Measurements from ENCODE around the gene CDH22.

Gene CDH22

GRCh38 chr20:46186210-46186609, 122.1 kb downstream of the CDH22 start:
- DNase-seq, result no peak

DNA sequence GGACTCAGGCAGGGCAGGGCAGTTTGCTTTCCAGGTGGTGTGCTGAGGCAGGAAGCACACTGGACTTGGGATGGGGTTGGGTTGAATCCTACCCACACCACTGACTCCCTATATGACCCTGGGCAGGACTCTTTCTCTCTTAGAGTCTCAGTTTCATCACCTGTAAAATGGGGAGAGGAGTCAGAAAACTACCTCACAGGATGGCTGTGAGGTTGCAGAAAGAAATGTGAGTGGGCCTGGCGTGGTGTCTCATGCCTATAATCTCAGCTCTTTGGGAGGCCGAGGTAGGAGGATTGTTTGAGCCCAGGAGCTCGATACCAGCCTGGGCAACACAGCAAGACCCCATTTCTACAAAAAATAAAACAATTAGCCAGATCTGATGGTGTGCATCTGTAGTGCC, 122.9 kb downstream of the CDH22 start:
- DNase-seq, result no peak

DNA sequence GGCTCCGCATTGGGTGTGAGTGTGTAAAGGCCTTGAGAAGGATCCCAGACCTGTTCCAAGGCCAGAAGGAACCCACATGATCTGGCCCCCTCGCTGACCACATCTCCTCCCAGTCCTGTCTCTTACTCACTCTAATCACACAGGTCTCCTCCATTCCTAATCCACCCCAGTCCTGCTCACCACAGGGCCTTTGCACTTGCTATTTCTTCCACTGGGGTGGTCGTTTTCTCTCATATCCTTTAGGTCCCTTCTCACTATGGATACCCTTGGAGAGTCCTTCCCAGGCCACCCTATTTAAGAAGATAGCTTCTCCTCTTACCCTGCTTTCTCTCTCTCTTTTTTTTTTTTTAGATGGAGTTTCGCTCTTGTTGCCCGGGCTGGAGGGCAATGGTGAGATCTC, 124.5 kb downstream of the CDH22 start:
- DNase-seq, result no peak

DNA sequence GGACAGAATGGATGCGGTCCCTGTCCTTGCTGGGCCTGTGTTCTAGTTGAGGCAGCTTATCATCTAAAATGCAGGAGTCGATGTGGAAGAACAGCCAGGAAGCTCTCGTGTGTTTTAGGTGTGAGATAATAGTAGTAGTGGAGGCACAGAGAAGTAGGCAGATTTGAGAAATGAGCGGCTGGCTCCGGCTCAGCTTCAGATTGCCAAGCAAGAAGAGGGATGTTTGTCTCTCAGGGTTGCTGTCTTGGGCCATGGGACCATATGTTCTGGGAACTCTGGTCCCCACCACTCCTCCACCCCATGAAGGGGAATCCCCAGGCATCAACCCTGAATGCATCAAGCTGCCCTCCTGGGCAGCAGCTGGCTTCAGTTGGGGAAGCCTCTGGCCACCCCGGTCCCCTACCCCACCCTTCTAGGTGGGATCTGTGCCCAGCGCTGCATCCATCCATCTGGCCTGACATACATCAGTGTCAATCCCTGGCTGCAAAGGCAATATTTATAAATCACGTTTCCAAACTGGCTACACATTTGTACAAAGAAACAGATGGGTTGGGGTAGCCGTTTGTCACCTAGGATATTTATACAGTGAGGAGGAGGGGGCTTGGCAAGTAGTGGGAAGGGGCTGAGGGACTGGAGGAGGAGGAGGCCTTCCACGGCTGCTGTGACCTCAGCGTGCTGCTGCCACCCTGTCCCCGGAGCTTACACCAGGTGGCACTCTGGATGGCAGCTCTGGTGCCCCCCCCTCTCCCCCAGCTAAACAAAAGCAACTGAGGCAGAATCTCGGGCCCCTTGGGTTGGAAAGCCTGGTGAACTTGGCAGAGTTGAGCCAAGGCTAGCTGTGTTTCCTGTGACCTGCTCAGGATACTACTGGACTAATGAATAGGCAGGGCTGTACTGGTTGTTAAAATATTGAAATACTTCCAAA, 125.8 kb downstream of the CDH22 start:
- no peak for DNase-seq

- no peak for DNase-seq
These were observed 128.4 kb downstream of the CDH22 start for GRCh38 chr20:46179862-46180261.

DNA sequence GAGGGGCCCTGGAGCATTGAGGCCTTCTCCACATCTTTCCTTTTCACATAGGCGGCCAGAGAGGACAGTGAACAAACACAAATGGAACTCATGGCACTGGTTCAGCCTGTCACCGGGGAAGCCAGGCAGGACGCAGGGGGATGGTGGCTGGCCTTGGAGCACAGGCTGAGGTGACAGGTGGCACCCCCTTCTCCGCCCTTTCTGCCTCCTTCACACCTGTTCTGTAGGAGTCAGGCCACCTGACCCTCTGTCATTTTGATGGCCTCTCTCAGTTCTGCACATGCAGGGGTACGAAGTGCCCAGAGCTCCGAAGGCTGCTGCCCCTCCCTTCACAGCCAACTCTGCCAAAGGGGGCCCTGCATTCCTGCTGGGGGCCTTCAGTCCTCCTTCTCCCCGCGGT, 129.4 kb downstream of the CDH22 start:
- no peak for DNase-seq

DNA sequence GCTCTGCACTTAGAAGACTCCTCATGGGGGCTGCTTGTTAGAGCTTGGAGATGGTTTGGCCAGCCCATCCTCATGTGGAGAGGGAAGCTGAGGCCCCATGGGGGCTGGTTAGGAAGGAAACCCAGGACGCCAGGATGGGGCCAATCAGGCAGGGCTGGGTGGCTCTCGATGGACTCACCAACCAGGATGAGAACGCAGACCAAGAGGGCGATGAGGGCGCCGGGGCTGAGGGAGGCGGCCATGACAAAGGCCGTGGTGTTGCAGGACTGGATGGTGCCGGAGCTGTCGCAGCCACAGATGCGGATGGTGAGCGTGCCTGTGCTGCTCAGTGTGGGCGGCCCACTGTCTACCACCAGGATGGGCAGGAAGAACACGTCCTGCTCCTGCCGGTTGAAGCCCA, 130.5 kb downstream of the CDH22 start:
- no peak for DNase-seq

- DNase-seq, result no peak
These were observed 131.4 kb downstream of the CDH22 start for GRCh38 chr20:46176739-46177378.

- no peak for DNase-seq
These were observed 133.2 kb downstream of the CDH22 start for GRCh38 chr20:46175127-46175494.

GRCh38 chr20:46174469-46175126, 133.7 kb downstream of the CDH22 start:
- DNase-seq, result peak; percentile 61

DNA sequence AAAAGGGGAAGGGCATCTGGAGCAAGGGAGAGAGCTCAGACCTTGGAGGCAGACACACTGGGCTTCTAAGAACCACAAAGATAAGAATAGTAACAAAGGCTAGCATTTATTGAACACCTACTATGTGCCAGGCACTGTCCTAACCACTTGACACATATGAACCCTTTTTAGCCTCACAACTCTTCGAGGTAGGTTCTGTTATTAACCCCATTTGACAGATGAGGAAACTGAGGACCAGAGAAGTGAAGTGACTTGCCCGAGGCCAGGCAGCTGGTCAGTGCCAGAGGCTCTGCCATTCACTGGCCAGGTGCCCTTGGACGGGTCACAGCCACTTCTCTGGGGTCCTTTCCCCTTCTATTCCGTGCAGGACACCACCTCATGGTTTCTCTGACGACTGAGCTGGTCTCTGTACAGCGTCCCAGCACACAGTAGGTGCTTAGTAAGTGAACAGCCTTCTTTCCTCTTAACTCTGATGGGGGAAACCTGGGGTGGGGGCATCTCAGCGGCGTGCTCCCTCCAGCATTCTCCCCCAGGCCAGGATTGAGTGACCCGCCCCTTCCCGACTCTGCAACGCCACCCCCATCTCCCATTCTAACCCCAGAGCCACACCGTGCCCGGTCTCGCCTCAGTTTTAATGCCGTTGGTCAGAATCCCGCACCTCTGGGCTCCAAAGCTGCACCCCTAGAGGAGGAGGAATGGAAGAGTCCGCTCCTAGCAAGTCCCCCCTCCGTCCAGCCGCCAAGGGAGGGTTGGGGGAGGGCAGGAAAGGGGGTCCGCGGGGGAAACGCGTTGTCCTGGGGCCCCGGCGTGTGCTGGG, 134.4 kb downstream of the CDH22 start:
- DNase-seq, result no peak

DNA sequence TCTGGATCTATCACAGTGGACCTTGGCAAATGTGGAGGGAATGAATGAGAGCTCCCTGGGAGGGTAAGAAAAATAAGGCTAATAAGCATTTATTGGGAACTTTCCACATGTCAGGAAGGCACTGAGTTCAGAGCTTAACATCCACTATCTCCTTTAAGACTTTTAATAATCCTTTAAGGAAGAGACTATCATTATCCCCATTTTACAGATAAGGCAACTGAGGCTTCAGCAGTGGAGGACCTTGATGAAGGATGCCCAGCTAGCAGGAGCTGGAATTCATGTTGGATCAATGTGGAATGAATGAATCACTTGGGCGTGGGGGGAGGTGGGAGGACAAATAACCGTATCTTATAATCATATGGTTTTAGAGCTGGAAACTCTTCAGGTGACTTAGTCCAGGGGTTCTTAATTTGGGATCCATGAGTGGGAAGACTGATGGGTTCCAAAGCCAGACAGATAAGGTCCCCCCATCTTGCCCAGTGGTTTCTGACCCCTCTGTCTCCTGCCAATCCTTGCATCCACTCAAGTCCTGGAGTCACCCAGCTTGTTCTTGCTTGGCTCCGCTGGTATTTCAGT, 135.2 kb downstream of the CDH22 start:
- DNase-seq, result no peak

GRCh38 chr20:46172455-46172854, 135.8 kb downstream of the CDH22 start:
- no peak for DNase-seq

- DNase-seq, result no peak
These were observed 136.4 kb downstream of the CDH22 start for GRCh38 chr20:46171909-46172308.

GRCh38 chr20:46171476-46171875, 136.8 kb downstream of the CDH22 start:
- DNase-seq, result no peak

DNA sequence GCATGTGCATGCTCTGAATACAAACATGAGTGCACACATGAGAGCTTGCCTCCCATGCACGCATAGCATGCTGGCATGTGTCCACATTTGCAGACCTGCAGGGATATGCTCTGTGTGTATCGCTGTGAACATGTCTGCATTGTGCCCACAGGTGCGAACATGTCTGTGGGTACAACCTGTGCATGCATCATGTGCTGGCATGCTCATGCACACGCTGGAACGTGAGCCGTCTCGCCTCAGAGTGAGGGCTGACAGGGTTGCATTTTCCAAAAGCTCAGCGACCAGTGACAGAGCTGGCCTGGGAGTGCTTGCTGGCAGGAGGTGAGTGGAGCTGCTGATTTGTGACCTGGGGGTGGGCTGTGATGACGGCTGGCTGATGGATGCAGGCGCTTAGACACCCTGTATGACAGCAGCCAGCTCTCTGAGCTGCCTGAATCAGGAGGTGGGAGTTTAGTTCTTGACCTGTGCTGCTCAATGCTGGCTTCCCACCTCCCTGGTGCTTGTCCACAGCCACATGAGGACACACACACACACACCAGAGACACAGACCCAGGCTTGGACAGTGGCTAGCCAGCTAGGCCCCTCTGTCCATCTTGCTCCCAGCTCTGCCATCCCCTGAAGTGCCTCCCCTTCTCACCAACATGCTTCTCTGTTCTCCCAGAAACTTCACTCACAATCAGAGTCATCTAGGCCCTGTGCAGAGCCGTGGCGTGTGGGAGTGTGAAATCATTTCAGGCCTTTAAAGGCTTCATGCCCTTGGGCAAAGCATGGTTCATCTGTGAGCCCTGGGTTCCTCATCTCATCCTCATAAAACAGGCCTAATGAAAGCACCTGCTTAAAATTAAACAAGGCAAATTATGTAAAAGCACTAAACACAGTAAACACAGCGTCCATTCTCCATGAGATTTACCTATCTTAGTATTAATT, 138.8 kb downstream of the CDH22 start:
- DNase-seq, result no peak

DNA sequence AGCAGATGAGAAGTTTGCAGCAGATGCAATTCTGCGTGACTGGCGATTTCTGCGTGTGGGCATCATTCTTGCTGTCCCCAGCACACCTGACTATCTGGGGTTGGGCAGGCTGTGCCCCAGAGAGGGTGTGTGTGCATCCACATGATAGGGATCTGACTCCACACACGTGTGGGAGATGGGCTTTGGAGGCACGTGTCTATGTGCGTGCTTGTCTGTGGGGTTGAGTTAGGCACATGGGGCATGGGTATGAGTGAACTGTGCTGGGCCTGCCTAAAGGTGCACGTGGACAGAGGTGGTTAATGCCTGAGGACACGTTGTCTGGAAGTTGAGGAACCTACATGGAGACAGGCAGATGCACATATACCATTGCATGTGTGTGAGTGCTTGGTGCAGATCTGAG, 139.9 kb downstream of the CDH22 start:
- DNase-seq, result no peak

- no peak for DNase-seq
These were observed 141.2 kb downstream of the CDH22 start for GRCh38 chr20:46167080-46167479.

GRCh38 chr20:46164254-46164653, 144.0 kb downstream of the CDH22 start:
- DNase-seq, result no peak

GRCh38 chr20:46161921-46162320, 146.4 kb downstream of the CDH22 start:
- no peak for DNase-seq

- DNase-seq, result no peak
These were observed 147.6 kb downstream of the CDH22 start for GRCh38 chr20:46160661-46161060.
